Right atrium auricular region (tissue), 2 donors: Measurements from ENCODE around the gene LRP8. TPM values are rescaled to one million over a fixed set of nuclear protein-coding genes. Genes with fewer than 3 reads are reported as not detected.

Source experiments
- DNase-seq: peaks from one replicate; pipeline ENCODE4 v3.0.0-alpha.2; 2019; ENCODE audit warnings: low spot score
- H3K27ac ChIP-seq, 2 donors: fragments of 200-600 bp; sonication (generic); 1 replicate in 1 of 2; 2 replicates in 1 of 2; pipeline ENCODE4 v1.5.1; 2016 to 2019
- H3K27me3 ChIP-seq, 2 donors: fragments of 200-600 bp; sonication (generic); one replicate each; pipeline versions ENCODE4 v1.5.1 to v1.6.0; 2017 to 2019
- H3K36me3 ChIP-seq: fragments of 200-600 bp; sonication (generic); one replicate; pipeline ENCODE4 v1.5.1; 2016
- H3K4me1 ChIP-seq, 2 donors: fragments of 200-600 bp; sonication (generic); one replicate each; pipeline versions ENCODE4 v1.5.1 to v1.6.0; 2017 to 2019
- H3K4me3 ChIP-seq, 2 donors: fragments of 200-600 bp; sonication (generic); 1 replicate in 1 of 2; 2 replicates in 1 of 2; pipeline ENCODE4 v1.5.1; 2017 to 2019; ENCODE audit warnings: mild to moderate bottlenecking in 1 of 2, moderate library complexity in 1 of 2
- H3K9me3 ChIP-seq, 2 donors: fragments of 200-600 bp; sonication (generic); one replicate each; pipeline ENCODE4 v1.5.1; 2019
- CTCF ChIP-seq, 2 donors: fragments of 200-600 bp; sonication (generic); IDR thresholded peaks; one replicate each; pipeline ENCODE4 v1.5.1; 2019; ENCODE audit warnings: antibody characterized with exemption in 2 of 2
- total RNA-seq, 2 donors: library from RNA; depleted of rRNA; stranded (reverse); fragments of >200 nt; gene quantifications; one replicate each; pipeline ENCODE4 v1.1.0, GENCODE V29; 2016

Gene LRP8
- total RNA-seq, 2 donors from 2014 or later: 2.2 to 3.6 TPM

GRCh38 chr1:53276902-53277281 lies 51.0 kb downstream of the LRP8 start:
- no peak overlapping the region for H3K27ac ChIP-seq
- no peaks in the 10 kb centered on the region for H3K27me3 ChIP-seq
- H3K4me1 ChIP-seq: no peaks in the 10 kb centered on the region
- no peak overlapping the region for H3K4me3 ChIP-seq
- no peaks in the 10 kb centered on the region for H3K36me3 ChIP-seq
- no peak for DNase-seq
- no peak for TF ChIP-seq CTCF (IDR thresholded peaks at IDR 0.05)
- no peaks in the 10 kb centered on the region for H3K9me3 ChIP-seq

GRCh38 chr1:53276153-53276901 lies 51.5 kb downstream of the LRP8 start:
- Histone ChIP-seq H3K9me3 (no peaks in the 10 kb centered on the region), H3K27ac (no peak overlapping the region), H3K4me3 (no peak overlapping the region), H3K4me1 (no peaks in the 10 kb centered on the region), H3K36me3 (no peaks in the 10 kb centered on the region), H3K27me3 (no peaks in the 10 kb centered on the region)
- no peak for DNase-seq
- no peak for TF ChIP-seq CTCF (IDR thresholded peaks at IDR 0.05)

DNA sequence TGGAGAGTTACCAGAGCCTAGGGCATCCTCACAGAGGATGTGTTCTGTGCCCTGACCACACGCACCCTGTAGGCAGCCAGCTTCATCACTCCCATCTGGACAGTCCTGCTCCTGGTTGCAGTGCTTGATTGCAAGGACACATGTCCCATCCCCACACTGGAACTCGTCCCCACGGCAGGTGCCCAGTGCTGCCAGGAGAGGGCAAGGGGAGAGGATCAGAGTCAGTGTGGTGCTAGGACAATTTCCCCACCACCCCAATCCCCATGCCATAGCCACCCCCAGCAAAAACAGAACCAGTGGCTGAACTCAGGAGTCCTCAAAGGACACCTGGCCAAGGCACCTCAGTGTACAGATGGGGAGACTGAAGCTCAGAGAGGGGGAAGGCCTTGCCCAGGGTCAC lies 52.3 kb downstream of the LRP8 start:
- H3K9me3 ChIP-seq: no peaks in the 10 kb centered on the region
- H3K4me1 ChIP-seq: no peaks in the 10 kb centered on the region
- H3K27ac ChIP-seq: no peak overlapping the region
- no peak for TF ChIP-seq CTCF (IDR thresholded peaks at IDR 0.05)
- H3K4me3 ChIP-seq: no peak overlapping the region
- no peaks in the 10 kb centered on the region for H3K27me3 ChIP-seq
- no peaks in the 10 kb centered on the region for H3K36me3 ChIP-seq
- no peak for DNase-seq

DNA sequence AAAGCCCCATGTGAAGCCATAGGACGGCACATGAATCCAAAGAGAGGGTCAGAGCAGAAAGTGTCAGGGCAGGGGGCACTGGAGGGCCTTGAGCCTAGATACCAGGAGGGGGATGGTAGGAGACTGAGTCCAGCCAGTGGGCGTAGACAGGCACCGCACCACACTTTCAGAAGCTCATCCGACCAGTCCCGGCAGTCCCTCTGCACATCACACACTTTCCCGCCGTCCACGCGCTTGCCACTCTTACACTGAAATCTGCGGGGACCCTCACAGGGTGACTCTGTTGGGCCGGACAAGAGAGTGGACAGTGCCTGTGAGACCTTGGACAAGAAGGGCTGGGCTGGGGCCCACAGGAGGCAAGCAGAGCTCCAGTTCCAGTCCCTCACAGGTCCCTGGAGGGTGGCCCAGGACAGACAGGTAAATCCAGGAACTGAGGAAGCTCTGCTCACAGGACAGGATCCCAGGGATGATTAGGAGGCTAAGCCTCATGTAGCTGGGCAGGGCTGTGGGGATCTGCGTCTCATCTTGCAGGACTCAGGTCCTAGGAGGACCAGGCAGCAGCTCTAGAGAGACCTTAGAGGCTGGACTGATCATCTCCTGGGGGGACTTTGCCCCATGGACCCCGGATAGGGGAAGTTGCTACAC lies 53.2 kb downstream of the LRP8 start:
- Histone ChIP-seq H3K4me1 (no peaks in the 10 kb centered on the region), H3K27me3 (no peaks in the 10 kb centered on the region), H3K36me3 (no peaks in the 10 kb centered on the region), H3K9me3 (no peaks in the 10 kb centered on the region), H3K4me3 (no peak overlapping the region), H3K27ac (no peak overlapping the region)
- no peak for TF ChIP-seq CTCF (IDR thresholded peaks at IDR 0.05)
- no peak for DNase-seq

- Histone ChIP-seq H3K4me3 (no peak overlapping the region), H3K27me3 (no peaks in the 10 kb centered on the region), H3K36me3 (no peaks in the 10 kb centered on the region), H3K4me1 (no peaks in the 10 kb centered on the region), H3K9me3 (no peaks in the 10 kb centered on the region), H3K27ac (no peak overlapping the region)
- DNase-seq: no peak
- no peak for TF ChIP-seq CTCF (IDR thresholded peaks at IDR 0.05)
Measured at GRCh38 chr1:53274026-53274425, 53.8 kb downstream of the LRP8 start.
